SK-N-SH treated with all-trans-retinoic acid at 6 μM for 48 hours (cell line): ENCODE data around the gene CGB3.

Experiments
- ATAC-seq: fragments of 200-7000 bp; cut with Tn5 transposase; 3 replicates; pipeline ENCODE4 v1.9.1; 2020; ENCODE audit warnings: mild to moderate bottlenecking, moderate library complexity
- BACH2 ChIP-seq: fragments of 250-450 bp; sonication (Bioruptor Pico); IDR thresholded peaks from 2 replicates; pipeline ENCODE4 v1.9.0; 2021; ENCODE audit warnings: mild to moderate bottlenecking, borderline replicate concordance
- CSDC2 ChIP-seq: fragments of 250-450 bp; sonication (Bioruptor Pico); IDR thresholded peaks from 2 replicates; pipeline ENCODE4 v1.5.0; 2020; ENCODE audit warnings: mild to moderate bottlenecking, moderate library complexity
- ESRRG ChIP-seq: fragments of 250-450 bp; sonication (Bioruptor Pico); IDR thresholded peaks from 2 replicates; pipeline ENCODE4 v1.6.1; 2021; ENCODE audit warnings: mild to moderate bottlenecking
- GLIS3 ChIP-seq: fragments of 250-450 bp; sonication (Bioruptor Pico); IDR thresholded peaks from 2 replicates; pipeline ENCODE4 v1.5.0; 2020; ENCODE audit warnings: mild to moderate bottlenecking, moderate library complexity
- ISL1 ChIP-seq: fragments of 250-450 bp; sonication (Bioruptor Pico); IDR thresholded peaks from 2 replicates; pipeline ENCODE4 v2.1.2; 2022; ENCODE audit warnings: mild to moderate bottlenecking, moderate library complexity
- OSR1 ChIP-seq: fragments of 250-450 bp; sonication (Bioruptor Pico); IDR thresholded peaks from 2 replicates; pipeline ENCODE4 v1.8.0; 2022; ENCODE audit warnings: moderate library complexity, mild to moderate bottlenecking, inconsistent platforms
- PPARA ChIP-seq: fragments of 250-450 bp; sonication (Bioruptor Pico); IDR thresholded peaks from 2 replicates; pipeline ENCODE4 v1.5.0; 2020; ENCODE audit warnings: mild to moderate bottlenecking, borderline replicate concordance
- RARB ChIP-seq: fragments of 250-450 bp; sonication (Bioruptor Pico); IDR thresholded peaks from 2 replicates; pipeline ENCODE4 v1.8.0; 2021; ENCODE audit warnings: mild to moderate bottlenecking, moderate library complexity
- SNAI2 ChIP-seq: fragments of 250-450 bp; sonication (Bioruptor Pico); IDR thresholded peaks from 2 replicates; pipeline ENCODE4 v1.5.0; 2020; ENCODE audit warnings: mild to moderate bottlenecking, moderate library complexity
- TCF4 ChIP-seq: fragments of 250-450 bp; sonication (Bioruptor Pico); IDR thresholded peaks from 2 replicates; pipeline ENCODE4 v1.8.0; 2021; ENCODE audit warnings: mild to moderate bottlenecking, moderate library complexity, borderline replicate concordance
- ZC3H10 ChIP-seq: fragments of 250-450 bp; sonication (Bioruptor Pico); IDR thresholded peaks from 2 replicates; pipeline ENCODE4 v1.5.1; 2021; ENCODE audit warnings: mild to moderate bottlenecking, moderate library complexity
- ZFP3 ChIP-seq: fragments of 250-450 bp; sonication (Bioruptor Pico); IDR thresholded peaks from 2 replicates; pipeline ENCODE4 v1.5.0; 2020; ENCODE audit warnings: mild to moderate bottlenecking, moderate library complexity
- ZFP30 ChIP-seq: fragments of 450-650 bp; formaldehyde crosslinking; IDR thresholded peaks from 2 replicates; pipeline ENCODE4 v1.5.0; 2022; ENCODE audit warnings: mild to moderate bottlenecking, moderate library complexity
- ZNF565 ChIP-seq: fragments of 450-650 bp; formaldehyde crosslinking; conservative IDR thresholded peaks from 2 replicates; pipeline ENCODE4 v1.5.0; 2020; ENCODE audit warnings: low read depth, mild to moderate bottlenecking, moderate library complexity
- ZNF70 ChIP-seq: fragments of 450-650 bp; formaldehyde crosslinking; IDR thresholded peaks from 2 replicates; pipeline ENCODE4 v1.5.0; 2020; ENCODE audit warnings: mild to moderate bottlenecking, moderate library complexity
- ZNF8 ChIP-seq: fragments of 450-650 bp; formaldehyde crosslinking; IDR thresholded peaks from 2 replicates; pipeline ENCODE4 v1.5.0; 2020; ENCODE audit warnings: mild to moderate bottlenecking, moderate library complexity
- TF ChIP-seq, protein P1 (sequence below): fragments of 250-450 bp; sonication (Bioruptor Pico); IDR thresholded peaks from 2 replicates; pipeline ENCODE4 v1.5.1; 2020; ENCODE audit warnings: low read depth, mild to moderate bottlenecking, moderate library complexity
- TF ChIP-seq, protein P2 (sequence below): fragments of 250-450 bp; sonication (Bioruptor Pico); IDR thresholded peaks from 2 replicates; pipeline ENCODE4 v1.5.1; 2021; ENCODE audit warnings: mild to moderate bottlenecking, moderate library complexity
- TF ChIP-seq, protein P3 (sequence below): fragments of 250-450 bp; sonication (Bioruptor Pico); IDR thresholded peaks from 2 replicates; pipeline ENCODE4 v1.8.0; 2020; ENCODE audit warnings: mild to moderate bottlenecking, moderate library complexity, borderline replicate concordance
- TF ChIP-seq, protein P4 (sequence below): fragments of 250-450 bp; sonication (Bioruptor Pico); IDR thresholded peaks from 2 replicates; pipeline ENCODE4 v1.5.0; 2020; ENCODE audit warnings: mild to moderate bottlenecking, moderate library complexity
- TF ChIP-seq, protein P5 (sequence below): fragments of 250-450 bp; sonication (Bioruptor Pico); IDR thresholded peaks from 2 replicates; pipeline ENCODE4 v1.8.0; 2021; ENCODE audit warnings: low read depth, mild to moderate bottlenecking, moderate library complexity, borderline replicate concordance

CGB3 gene

DNA sequence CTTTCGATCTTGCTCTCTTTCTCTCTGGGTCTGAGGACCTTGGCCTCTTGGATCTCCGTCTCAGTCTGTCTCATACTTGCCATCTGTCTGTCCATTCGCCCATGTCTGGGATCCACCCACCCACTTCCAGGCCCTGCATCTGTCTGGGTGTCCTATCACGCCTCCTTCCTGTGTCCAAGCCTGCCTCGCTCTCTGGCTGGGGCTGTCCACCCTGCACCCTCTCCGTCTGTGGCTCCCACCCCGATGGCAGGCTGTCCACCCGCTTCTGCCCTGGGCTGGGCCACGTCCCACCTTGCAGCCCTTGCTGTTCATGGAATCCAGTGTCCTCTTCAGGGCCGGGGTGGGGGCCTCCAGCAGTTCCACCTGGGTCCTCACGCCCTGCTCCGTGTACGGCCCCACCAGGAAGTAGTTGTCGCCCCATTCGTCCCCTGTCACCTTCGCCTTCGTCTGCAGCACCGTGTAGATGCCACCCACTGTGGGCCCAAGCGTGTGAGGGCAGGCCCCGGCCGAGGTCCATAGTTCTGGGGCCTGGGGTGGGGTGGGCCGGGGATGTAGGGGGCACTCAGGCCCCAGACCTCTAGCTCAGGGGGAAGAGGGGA lies 33.0 kb downstream of the CGB3 start:
- TF ChIP-seq PPARA (no peak), RARB (CRISPR knock-in tag) (no peak), BACH2 (no peak), ZFP3 (CRISPR knock-in tag) (no peak), ZC3H10 (no peak), ZNF70 (CRISPR knock-in tag) (no peak)
- TF ChIP-seq, protein P1, sequence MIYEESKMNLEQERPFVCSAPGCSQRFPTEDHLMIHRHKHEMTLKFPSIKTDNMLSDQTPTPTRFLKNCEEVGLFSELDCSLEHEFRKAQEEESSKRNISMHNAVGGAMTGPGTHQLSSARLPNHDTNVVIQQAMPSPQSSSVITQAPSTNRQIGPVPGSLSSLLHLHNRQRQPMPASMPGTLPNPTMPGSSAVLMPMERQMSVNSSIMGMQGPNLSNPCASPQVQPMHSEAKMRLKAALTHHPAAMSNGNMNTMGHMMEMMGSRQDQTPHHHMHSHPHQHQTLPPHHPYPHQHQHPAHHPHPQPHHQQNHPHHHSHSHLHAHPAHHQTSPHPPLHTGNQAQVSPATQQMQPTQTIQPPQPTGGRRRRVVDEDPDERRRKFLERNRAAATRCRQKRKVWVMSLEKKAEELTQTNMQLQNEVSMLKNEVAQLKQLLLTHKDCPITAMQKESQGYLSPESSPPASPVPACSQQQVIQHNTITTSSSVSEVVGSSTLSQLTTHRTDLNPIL (CRISPR knock-in tag): no peak
- no peak for ATAC-seq

DNA sequence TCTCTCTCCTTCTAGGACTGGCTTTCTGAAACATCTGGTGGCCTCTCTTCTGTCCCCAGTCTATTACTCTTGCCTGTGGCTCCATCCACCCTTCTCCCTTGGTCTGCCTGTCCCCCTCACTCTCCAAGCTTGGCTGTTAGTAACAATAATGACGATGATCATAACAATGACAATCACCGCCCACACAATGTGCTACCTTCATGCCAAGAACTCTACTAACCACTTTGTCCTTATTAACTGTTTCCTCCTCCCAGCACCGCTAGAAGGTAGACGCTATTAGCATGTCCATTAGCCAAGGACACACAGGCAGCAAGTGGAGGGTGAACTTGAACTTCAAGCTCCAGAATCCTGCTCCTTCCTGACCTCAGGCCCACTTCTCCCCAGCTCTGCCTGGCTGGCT lies 33.7 kb downstream of the CGB3 start:
- TF ChIP-seq ESRRG (no peak), BACH2 (no peak), PPARA (no peak), ZNF70 (CRISPR knock-in tag) (no peak), ZNF565 (CRISPR knock-in tag) (no peak), ZNF8 (CRISPR knock-in tag) (no peak), CSDC2 (CRISPR knock-in tag) (no peak), RARB (CRISPR knock-in tag) (no peak), GLIS3 (CRISPR knock-in tag) (no peak), OSR1 (CRISPR knock-in tag) (no peak), TCF4 (CRISPR knock-in tag) (no peak), ISL1 (no peak), SNAI2 (CRISPR knock-in tag) (no peak), ZFP30 (no peak)
- TF ChIP-seq, protein P2, sequence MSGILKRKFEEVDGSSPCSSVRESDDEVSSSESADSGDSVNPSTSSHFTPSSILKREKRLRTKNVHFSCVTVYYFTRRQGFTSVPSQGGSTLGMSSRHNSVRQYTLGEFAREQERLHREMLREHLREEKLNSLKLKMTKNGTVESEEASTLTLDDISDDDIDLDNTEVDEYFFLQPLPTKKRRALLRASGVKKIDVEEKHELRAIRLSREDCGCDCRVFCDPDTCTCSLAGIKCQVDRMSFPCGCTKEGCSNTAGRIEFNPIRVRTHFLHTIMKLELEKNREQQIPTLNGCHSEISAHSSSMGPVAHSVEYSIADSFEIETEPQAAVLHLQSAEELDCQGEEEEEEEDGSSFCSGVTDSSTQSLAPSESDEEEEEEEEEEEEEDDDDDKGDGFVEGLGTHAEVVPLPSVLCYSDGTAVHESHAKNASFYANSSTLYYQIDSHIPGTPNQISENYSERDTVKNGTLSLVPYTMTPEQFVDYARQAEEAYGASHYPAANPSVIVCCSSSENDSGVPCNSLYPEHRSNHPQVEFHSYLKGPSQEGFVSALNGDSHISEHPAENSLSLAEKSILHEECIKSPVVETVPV (CRISPR knock-in tag): no peak
- TF ChIP-seq, protein P1 (CRISPR knock-in tag): no peak
- TF ChIP-seq, protein P3, sequence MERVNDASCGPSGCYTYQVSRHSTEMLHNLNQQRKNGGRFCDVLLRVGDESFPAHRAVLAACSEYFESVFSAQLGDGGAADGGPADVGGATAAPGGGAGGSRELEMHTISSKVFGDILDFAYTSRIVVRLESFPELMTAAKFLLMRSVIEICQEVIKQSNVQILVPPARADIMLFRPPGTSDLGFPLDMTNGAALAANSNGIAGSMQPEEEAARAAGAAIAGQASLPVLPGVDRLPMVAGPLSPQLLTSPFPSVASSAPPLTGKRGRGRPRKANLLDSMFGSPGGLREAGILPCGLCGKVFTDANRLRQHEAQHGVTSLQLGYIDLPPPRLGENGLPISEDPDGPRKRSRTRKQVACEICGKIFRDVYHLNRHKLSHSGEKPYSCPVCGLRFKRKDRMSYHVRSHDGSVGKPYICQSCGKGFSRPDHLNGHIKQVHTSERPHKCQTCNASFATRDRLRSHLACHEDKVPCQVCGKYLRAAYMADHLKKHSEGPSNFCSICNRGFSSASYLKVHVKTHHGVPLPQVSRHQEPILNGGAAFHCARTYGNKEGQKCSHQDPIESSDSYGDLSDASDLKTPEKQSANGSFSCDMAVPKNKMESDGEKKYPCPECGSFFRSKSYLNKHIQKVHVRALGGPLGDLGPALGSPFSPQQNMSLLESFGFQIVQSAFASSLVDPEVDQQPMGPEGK (CRISPR knock-in tag): no peak
- TF ChIP-seq, protein P4, sequence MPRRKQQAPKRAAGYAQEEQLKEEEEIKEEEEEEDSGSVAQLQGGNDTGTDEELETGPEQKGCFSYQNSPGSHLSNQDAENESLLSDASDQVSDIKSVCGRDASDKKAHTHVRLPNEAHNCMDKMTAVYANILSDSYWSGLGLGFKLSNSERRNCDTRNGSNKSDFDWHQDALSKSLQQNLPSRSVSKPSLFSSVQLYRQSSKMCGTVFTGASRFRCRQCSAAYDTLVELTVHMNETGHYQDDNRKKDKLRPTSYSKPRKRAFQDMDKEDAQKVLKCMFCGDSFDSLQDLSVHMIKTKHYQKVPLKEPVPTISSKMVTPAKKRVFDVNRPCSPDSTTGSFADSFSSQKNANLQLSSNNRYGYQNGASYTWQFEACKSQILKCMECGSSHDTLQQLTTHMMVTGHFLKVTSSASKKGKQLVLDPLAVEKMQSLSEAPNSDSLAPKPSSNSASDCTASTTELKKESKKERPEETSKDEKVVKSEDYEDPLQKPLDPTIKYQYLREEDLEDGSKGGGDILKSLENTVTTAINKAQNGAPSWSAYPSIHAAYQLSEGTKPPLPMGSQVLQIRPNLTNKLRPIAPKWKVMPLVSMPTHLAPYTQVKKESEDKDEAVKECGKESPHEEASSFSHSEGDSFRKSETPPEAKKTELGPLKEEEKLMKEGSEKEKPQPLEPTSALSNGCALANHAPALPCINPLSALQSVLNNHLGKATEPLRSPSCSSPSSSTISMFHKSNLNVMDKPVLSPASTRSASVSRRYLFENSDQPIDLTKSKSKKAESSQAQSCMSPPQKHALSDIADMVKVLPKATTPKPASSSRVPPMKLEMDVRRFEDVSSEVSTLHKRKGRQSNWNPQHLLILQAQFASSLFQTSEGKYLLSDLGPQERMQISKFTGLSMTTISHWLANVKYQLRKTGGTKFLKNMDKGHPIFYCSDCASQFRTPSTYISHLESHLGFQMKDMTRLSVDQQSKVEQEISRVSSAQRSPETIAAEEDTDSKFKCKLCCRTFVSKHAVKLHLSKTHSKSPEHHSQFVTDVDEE (CRISPR knock-in tag): no peak
- TF ChIP-seq, protein P5, sequence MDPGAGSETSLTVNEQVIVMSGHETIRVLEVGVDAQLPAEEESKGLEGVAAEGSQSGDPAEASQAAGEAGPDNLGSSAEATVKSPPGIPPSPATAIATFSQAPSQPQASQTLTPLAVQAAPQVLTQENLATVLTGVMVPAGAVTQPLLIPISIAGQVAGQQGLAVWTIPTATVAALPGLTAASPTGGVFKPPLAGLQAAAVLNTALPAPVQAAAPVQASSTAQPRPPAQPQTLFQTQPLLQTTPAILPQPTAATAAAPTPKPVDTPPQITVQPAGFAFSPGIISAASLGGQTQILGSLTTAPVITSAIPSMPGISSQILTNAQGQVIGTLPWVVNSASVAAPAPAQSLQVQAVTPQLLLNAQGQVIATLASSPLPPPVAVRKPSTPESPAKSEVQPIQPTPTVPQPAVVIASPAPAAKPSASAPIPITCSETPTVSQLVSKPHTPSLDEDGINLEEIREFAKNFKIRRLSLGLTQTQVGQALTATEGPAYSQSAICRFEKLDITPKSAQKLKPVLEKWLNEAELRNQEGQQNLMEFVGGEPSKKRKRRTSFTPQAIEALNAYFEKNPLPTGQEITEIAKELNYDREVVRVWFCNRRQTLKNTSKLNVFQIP (CRISPR knock-in tag): no peak
- no peak for ATAC-seq
